ENCODE data around the gene FNDC7.
"Not testable (repeated sequence)": the region's sequence is repeated elsewhere in the genome, so short reads cannot be mapped to it uniquely, and the experiment has no call there.

FNDC7 gene

DNA sequence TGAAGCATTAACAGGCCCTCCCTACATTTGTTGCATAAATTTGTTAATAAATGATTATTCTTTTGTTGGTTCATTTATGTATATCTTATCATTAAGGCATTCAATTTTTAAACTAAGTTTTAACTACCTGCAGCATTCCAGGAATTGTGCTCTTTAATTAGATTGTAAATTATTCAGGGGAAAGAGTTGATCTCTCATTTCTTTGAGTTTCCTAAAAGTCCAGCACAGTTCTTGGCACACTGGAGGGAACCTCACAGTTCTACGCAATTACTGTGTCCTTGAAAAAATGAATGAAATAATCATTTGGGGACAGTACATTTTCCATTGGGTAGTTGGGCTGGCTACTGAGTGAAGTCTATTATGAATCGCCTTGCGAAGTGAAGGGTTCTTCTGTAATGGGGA, 33.3 kb downstream of the FNDC7 start:
- DNase-seq, result no peak

DNA sequence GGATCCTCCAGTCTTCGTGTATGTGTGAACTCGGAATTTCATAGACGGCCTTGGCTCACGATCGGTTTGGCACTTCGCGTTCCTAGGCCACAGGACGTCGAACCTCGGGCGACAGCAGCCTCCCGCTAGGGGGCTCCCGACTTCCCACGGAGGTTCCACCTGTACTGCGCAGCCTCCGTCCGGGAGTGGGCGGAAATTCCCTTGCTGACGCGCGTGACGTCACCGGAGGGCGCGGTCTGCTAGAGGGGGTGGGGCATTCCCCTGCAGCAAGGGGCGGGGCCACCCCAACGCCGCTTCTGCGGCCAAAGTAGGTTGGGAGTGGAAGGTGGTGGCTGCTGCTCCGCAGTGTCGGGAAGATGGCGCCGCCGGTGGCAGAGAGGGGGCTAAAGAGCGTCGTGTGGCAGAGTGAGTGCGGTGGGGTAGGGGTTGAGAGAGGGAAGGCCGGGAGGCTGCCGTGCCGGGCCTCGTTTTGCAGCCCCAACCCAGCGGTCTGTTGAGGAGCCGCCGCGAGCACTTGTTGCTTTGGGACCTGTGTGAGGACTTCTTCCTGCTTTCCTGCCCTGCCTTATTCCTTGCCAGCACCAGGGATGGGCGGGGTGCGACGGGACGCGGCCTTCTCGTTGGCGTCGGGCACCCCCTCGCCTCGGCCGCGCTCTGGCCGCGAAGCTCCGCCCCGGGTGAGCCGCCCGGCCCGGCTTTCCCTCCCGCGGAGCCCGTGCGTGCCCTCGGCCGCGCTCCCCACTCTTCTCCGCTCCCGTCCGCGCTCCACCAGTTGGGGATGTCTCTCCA, 33.9 kb downstream of the FNDC7 start, which contains the start of gene STXBP3:
Gene STXBP3, plus strand, starts transcription at position 293 of the 789 bp plus-strand sequence. Its CDS starts 64 bp downstream, at position 357.
- peak; percentile 85 for DNase-seq

DNA sequence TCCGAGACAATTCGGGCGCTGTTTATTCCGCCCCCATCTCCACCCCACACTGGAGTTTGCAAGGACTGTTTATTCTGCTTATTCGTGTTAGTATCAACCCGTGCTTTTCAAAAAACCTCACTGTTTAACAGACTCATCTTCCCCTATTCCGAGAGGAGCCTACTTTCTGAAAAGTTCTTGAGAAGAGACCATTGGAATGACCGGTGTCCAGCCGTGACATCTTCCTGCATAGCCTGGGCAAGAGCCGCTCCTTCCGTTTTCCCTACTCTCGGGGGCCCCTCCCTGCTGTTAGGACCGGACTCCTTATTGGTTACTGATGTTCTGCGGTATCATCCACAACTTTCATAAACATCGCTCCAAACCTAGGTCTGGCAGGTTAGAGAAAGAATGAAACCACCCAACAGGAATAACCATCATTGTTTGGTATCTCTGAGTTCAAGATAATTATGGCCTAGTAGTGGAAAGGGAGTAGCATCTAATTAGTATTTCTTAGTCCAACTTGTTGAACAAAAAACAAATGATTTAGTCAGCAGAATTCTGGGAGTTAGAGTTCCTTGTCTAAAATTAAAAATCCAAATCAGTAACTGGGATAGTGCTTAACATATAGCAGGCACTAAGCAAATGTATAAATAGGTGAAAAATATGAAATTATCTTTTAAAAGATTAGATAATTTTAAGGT, 34.6 kb downstream of the FNDC7 start:
- peak; percentile 21 for DNase-seq

DNA sequence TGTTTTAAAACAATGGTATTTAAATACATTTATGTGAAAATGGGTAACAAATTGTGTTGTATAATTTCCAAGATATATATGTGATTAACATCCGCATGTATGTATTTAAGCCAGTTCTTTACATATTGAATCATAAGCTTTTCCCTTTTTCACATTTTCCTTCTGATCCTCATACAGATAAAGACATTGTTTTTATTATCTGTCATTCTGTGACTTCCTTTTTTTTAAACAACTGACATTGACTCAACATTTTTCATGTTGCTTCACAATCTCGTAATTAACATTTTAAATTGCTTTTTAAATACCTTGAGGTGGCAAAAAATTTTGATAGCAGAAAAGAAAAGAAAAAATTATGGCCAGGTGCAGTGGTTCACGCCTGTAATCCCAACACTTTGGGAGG, 35.2 kb downstream of the FNDC7 start:
- no peak for DNase-seq

DNA sequence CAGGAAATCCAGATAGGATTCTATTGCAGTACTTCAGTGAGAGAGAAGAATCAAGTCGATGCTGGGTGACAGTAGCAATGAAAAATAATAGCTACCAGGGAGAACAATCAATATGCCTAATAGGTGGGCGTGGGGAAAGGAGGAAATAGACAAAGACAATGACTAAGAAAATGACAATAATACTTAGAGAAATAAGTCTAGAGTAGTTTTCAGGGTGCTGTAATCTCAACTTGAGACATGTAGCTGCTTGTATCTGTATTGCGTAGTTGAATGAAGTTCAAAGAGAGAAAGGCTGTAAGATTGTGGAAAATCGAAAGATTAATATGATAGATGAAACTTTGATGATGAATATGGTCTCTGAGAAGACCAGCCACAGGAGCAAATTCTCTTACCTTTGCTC, 36.4 kb downstream of the FNDC7 start:
- DNase-seq, result no peak

DNA sequence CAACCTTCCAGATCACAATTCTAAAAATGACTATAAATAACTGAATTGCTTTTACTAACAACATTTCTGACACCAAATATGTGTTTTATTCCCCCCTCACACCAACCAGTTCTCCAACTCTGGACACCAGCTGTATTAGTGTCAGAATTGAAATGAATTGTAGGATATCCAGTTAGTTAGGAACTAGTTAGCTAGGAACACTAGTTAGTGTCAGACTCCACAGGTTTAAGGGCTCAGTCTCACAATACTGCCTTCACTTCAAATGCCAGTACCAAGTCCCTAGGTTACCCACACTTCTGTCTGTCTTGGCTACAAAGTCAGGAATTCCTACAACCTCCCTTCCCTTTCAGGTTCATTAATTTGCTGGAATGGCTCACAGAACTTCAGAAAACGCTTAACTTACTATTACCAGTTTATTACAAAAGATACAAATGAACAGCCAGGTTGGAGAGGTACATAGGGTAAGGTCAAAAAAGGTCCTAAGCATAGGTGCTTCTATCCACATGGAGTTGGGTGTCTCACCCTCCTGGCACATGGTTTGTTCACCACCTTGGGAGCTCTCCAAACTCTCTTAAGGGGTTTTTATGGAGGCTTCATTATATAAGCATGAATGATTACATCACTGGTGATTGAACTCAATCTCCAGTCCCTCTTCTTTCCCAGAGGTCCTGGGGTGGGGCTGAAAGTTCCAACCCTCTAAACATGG, 37.9 kb downstream of the FNDC7 start:
- no peak for DNase-seq

DNA sequence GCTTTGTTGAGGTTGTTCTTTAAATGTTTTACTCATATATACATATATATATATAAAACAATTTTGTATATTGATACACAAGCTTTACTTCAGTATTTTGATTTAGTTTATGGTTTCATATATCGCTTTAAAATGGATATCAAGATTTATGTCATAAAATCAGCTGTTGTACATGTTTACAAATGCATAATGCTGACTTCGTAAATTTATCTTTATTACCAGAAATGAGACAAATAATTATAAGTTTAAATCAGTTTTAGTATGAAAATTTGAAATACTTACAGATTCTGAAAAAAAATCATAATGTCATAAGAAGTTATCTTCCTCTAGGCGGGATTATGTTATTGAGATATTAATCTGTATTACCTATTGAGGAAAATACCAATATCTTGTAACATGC, 40.7 kb downstream of the FNDC7 start:
- no peak for DNase-seq

DNA sequence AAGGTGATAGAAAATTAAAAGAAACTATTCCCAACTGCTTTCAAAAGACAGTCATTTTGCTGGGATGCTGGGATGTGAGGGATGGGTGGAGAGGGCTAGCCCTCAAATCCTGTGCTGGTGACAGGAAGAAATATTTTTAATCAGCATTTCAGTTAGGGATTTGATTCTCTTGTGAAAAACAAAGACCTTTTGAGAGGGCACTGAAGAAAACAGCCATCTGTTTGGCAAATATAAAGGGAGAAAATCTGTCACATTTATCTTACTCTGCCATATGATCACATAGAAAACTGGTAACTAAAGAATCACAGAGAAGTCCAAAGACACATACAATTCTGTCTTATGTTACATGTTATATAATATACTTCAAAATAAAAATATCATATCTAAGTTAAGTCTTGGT, 46.1 kb downstream of the FNDC7 start:
- DNase-seq, result no peak

DNA sequence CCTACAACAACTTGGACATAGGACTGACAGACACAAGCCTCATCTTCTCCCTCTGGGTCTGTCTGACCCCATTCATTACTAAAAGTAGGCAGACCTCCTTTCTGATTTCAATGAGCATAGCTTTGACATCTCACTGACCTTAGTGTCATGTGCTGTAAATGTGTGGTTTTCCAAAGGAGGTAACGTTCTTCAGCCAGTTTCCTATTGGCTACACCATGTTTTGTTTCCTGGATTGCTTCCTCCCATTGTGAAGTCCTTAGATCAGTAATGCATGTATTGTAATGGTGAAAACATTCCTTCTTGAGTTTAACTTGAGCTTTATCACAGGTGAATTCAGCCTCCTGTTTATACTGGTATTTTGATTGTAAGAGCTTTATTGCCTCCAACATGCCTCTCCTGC, 54.4 kb downstream of the FNDC7 start:
- DNase-seq, result no peak

DNA sequence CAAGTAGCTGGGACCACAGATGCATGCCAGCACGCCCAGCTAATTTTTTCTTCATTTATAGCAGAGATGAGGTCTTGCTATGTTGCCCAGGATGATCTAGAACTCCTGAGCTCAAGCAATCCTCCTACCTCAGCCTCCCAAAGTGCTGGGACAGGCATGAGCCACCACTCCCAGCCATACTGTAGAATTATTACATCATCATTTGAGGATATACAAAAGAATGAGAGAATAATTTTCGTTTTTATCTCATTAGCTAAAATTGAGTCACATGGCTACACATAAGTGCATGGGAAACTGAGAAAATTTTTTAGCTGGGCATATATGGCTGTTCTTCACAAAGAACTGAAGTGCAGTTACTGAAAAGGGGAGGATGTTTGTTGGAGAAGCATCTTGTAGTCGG, 55.0 kb downstream of the FNDC7 start:
- no peak for DNase-seq

DNA sequence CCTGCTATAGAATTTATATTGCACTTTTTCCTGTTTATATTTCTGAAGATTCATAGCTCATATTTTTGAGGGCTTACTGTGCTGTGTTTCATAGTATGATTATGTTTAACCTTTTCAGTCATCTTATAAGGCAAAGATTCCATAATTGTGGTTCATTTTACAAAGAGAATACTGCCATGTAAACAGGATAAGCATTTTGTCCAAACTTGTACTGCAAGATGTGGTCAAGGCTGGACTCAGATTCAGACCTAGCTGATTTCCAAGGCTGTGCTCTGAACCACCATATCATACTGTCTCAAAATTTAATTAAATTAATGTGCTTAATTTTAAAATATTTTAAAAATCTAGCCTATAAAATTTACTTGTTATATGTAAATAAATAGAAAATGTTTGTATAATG, 65.1 kb downstream of the FNDC7 start:
- no peak for DNase-seq

DNA sequence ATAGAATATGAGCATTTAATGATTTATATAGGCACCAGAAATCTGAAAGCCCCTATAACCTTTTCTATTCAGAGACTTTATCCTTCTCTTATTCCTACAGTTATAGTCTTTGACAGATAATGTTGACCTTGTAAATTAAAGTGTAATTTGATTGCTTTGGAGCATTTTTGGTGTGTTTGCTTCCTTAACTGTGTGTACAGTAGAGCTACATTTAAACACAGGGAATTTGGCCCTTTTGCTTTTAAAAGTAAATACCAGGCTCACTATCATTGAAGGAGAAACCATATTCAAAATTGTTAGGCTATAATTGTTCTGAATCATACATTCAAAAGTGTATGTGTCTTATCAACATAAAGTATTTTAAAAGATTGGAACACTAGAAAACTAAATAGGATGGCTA, 66.7 kb downstream of the FNDC7 start:
- DNase-seq, result no peak

DNA sequence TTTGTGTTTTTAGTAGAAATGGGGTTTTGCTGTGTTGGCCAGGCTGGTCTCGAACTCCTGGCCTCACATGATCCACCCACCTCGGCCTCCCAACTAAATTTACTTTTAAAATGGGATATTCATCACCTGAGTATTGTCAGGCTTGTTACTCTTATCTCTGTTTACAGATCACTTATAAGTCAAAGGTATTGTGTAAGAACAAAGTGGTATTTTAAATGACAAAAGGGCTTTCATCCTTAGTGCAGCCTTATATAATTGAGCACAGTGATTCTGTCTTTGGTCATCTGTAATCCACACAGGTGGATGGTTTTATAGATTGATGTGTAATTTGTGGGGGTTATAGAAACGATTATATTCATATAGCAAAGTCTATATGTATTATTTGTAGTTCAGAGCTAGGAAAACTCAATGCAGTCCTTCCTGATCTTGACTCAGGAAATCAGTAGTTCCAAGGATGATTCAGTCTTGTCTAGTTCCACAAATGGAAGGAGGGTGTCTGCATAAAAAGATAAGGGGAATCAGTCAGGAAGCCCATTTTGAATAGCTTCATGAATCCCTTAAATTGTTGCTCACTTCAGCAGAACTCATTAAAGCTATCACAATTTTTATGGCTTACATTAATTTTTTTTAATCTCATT, 68.3 kb downstream of the FNDC7 start:
- DNase-seq, result no peak

DNA sequence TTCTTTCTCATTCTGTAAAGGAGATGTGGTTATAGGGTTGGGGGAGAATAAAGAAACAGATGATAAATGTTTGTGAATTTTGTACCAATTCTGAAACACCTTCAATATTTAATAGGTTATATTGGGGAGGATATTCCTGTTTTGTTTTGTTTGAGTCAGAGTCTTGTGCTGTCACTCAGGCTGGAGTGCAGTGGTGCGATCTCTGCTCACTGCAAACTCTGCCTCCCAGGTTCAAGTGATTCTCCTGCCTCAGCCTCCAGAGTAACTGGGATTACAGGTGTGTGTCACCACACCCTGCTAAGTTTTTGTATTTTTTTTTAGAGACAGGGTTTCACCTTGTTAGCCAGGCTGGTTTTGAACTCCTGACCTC, 68.9 kb downstream of the FNDC7 start:
- DNase-seq, result not testable (repeated sequence)

DNA sequence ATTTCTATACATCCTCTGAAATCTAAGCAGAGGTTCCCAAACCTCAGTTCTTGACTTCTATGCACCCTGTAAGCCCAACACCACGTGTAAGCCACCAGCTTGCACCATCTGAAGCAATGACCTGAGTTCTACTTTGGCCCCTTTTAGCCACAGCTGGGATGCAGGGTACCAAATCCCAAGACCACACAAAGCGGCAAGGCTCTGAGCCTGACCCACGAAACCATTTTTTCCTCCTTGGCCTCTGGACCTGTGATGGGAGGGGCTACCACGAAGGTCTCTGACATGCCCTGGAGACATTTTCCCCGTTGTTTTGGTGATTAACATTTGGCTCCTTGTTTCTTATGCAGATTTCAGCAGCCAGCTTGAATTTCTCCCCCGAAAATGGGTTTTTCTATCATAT, 72.6 kb downstream of the FNDC7 start:
- no peak for DNase-seq

DNA sequence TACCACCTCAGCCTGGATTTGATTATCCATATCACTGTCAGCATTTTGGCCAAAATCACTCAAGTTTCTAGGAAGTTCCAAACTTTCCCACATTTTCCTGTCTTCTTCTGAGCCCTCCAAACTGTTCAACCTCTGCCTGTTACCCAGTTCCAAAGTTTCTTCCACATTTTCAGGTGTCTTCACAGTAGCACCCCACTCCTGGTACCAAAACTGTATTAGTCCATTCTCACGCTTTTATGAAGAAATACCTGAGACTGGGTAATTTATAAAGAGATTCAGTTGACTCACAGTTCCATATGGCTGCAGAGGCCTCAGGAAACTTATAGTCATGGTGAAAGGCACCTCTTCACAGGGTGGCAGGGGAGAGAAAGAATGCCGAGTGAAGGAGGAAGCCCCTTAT, 73.2 kb downstream of the FNDC7 start:
- DNase-seq, result no peak

DNA sequence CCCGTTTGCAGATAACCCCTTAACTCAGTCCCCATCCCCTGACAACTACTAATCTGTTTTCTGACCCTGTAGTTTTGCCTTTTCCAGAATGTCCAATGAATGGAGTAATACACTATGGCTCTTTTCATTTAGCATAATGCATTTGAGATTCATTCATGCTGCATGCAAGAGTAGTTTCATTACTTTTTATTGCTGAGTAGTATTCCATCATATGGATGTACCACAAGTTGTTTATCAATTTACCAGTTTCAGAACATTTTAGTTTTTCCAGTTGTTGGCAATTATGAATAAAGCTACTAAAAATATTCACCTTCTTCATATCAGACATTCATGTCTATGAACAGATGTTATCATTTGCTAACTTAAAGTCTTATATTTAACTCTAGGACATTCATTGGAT, 79.1 kb downstream of the FNDC7 start:
- DNase-seq, result no peak
